Measurements from ENCODE around the gene PRR9. TPM values are rescaled to one million over a fixed set of nuclear protein-coding genes. Genes with fewer than 3 reads are reported as not detected.

The PRR9 gene
- total RNA-seq, 1 donor from 2014 or later, result 8.2 TPM

GRCh38 chr1:153262462-153263157 is 45.2 kb downstream of the PRR9 start:
- no peak for DNase-seq (ENCODE audit: low spot score)

DNA sequence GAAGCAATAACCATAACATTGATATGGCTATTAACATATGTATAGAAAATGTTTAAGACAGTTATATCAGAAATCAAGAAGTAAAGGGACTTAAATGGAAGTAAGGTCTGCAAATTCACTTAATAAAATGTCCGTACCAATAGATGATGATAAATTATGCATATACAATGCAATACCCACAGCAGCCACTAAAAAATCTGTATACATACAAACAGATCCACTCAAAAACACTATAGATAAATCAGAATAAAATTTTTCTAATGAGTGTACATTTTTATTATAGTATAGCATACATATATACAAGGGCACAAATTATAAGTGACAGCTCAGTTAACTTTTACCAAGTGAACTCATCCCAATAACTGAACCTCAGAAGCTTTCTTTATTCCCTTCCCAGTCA is 48.1 kb downstream of the PRR9 start:
- DNase-seq (ENCODE audit: low spot score), result no peak

Other genes with a start within 250 kb of the PRR9 start
- gene SPRR4, start 246.9 kb upstream of the PRR9 start, total RNA-seq (ENCODE audit: insufficient read depth, low replicate concordance), result not detected
- gene SPRR1A, start 233.5 kb upstream of the PRR9 start, total RNA-seq (ENCODE audit: insufficient read depth, low replicate concordance), result not detected
- 8.7 TPM for gene SPRR3, start 215.8 kb upstream of the PRR9 start, total RNA-seq (ENCODE audit: insufficient read depth, low replicate concordance)
- gene SPRR1B, start 186.4 kb upstream of the PRR9 start, total RNA-seq (ENCODE audit: insufficient read depth, low replicate concordance), result not detected
- 1.2 TPM for gene SPRR2D, start 176.5 kb upstream of the PRR9 start, total RNA-seq (ENCODE audit: insufficient read depth, low replicate concordance)
- not detected for gene SPRR2A, start 160.1 kb upstream of the PRR9 start, total RNA-seq (ENCODE audit: insufficient read depth, low replicate concordance)
- not detected for gene SPRR2B, start 146.0 kb upstream of the PRR9 start, total RNA-seq (ENCODE audit: insufficient read depth, low replicate concordance)
- not detected for gene SPRR2E, start 123.1 kb upstream of the PRR9 start, total RNA-seq (ENCODE audit: insufficient read depth, low replicate concordance)
- not detected for gene SPRR2F, start 104.1 kb upstream of the PRR9 start, total RNA-seq (ENCODE audit: insufficient read depth, low replicate concordance)
- 11.3 TPM for gene SPRR2G, start 66.7 kb upstream of the PRR9 start, total RNA-seq (ENCODE audit: insufficient read depth, low replicate concordance)
- gene LELP1, start 14.2 kb upstream of the PRR9 start, total RNA-seq (ENCODE audit: insufficient read depth, low replicate concordance), result not detected
- gene LORICRIN, start 42.1 kb downstream of the PRR9 start, total RNA-seq (ENCODE audit: insufficient read depth, low replicate concordance), result not detected
- gene PGLYRP3, start 95.4 kb downstream of the PRR9 start, total RNA-seq (ENCODE audit: insufficient read depth, low replicate concordance), result not detected
- 0.48 TPM for gene PGLYRP4, start 131.3 kb downstream of the PRR9 start, total RNA-seq (ENCODE audit: insufficient read depth, low replicate concordance)
- 224 TPM for gene S100A9, start 140.3 kb downstream of the PRR9 start, total RNA-seq (ENCODE audit: insufficient read depth, low replicate concordance)
- not detected for gene S100A12, start 158.0 kb downstream of the PRR9 start, total RNA-seq (ENCODE audit: insufficient read depth, low replicate concordance)
- 16.6 TPM for gene S100A8, start 173.5 kb downstream of the PRR9 start, total RNA-seq (ENCODE audit: insufficient read depth, low replicate concordance)
- gene S100A7A, start 198.9 kb downstream of the PRR9 start, total RNA-seq (ENCODE audit: insufficient read depth, low replicate concordance), result 2.9 TPM
- gene S100A7, start 243.1 kb downstream of the PRR9 start, total RNA-seq (ENCODE audit: insufficient read depth, low replicate concordance), result not detected